IMR-90 (cell line): ENCODE data around the gene PHGDH. TPM values are rescaled to one million over a fixed set of nuclear protein-coding genes. Genes with fewer than 3 reads are reported as not detected.

ENCODE experiments used
- ATAC-seq: fragments of 200-7000 bp; cut with Tn5 transposase; 2 replicates; pipeline ENCODE4 v1.9.1; 2020; ENCODE audit warnings: low read depth, mild to moderate bottlenecking, moderate library complexity
- BruUV-seq: library from RNA; stranded (reverse); fragments of 400-500 nt; replicated peaks from 2 replicates; lab custom pipeline; 2021; lab: Mats Ljungman, UMichigan
- CTCF ChIA-PET: fragments of 300-600 bp; formaldehyde crosslinking; extraction: SDS; loops from one replicate; lab custom pipeline; 2021; ENCODE audit warnings: antibody characterized with exemption; lab: Yijun Ruan, JAX
- POLR2A ChIA-PET: fragments of 300-600 bp; sonication (Branson Sonifier 250); formaldehyde crosslinking; loops from one replicate; lab custom pipeline; 2022; ENCODE audit warnings: antibody characterized with exemption; ENCODE audit not compliant: unreplicated experiment; lab: Charles Lee
- DNase-seq: peaks from one replicate; pipeline ENCODE4 v3.0.0; 2013
- H2AFZ ChIP-seq: replicated peaks from 2 replicates; pipeline ENCODE3; 2013; ENCODE audit warnings: low read length, mild to moderate bottlenecking; ENCODE audit not compliant: poor library complexity
- H2AK5ac ChIP-seq: 2 replicates; pipeline ENCODE4 v1.6.1; 2013; ENCODE audit warnings: low read depth, low read length, inconsistent platforms
- H2AK9ac ChIP-seq: replicated peaks from 2 replicates; pipeline ENCODE3; 2013; ENCODE audit warnings: mild to moderate bottlenecking, low read depth, low read length, moderate library complexity; ENCODE audit not compliant: poor library complexity
- H2BK120ac ChIP-seq: 2 replicates; pipeline ENCODE4 v1.6.1; 2013; ENCODE audit warnings: low read depth, low read length, inconsistent platforms
- H2BK15ac ChIP-seq: 3 replicates; pipeline ENCODE4 v1.6.1; 2013; ENCODE audit warnings: low read depth, low read length, inconsistent platforms
- H2BK20ac ChIP-seq: 2 replicates; pipeline ENCODE4 v1.6.1; 2013; ENCODE audit warnings: low read depth, mild to moderate bottlenecking, inconsistent platforms, low read length, moderate library complexity
- H2BK5ac ChIP-seq: 2 replicates; pipeline ENCODE4 v1.6.1; 2013; ENCODE audit warnings: mild to moderate bottlenecking, low read depth, low read length, inconsistent platforms; ENCODE audit not compliant: poor library complexity, severe bottlenecking
- H3K14ac ChIP-seq: replicated peaks from 2 replicates; pipeline ENCODE4 v1.6.1; 2013; ENCODE audit warnings: low read depth, low read length, inconsistent platforms
- H3K18ac ChIP-seq: 2 replicates; pipeline ENCODE4 v1.6.1; 2013; ENCODE audit warnings: low read depth, low read length, control low read depth
- H3K23ac ChIP-seq: 2 replicates; pipeline ENCODE4 v1.6.1; 2013; ENCODE audit warnings: low read depth, low read length, inconsistent platforms
- H3K27ac ChIP-seq: 2 replicates; pipeline ENCODE4 v1.5.1; 2013; ENCODE audit warnings: mild to moderate bottlenecking, control low read depth, low read length; ENCODE audit not compliant: insufficient read depth
- H3K27me3 ChIP-seq: 2 replicates; pipeline ENCODE4 v1.6.1; 2013; ENCODE audit warnings: low read length; ENCODE audit not compliant: control insufficient read depth, insufficient read depth
- H3K36me3 ChIP-seq: 2 replicates; pipeline ENCODE4 v1.6.1; 2013; ENCODE audit warnings: low read length, mixed read lengths; ENCODE audit not compliant: control insufficient read depth, insufficient read depth
- H3K4ac ChIP-seq: 2 replicates; pipeline ENCODE4 v1.6.1; 2013; ENCODE audit warnings: low read depth, low read length, inconsistent platforms
- H3K4me1 ChIP-seq: 2 replicates; pipeline ENCODE4 v1.6.1; 2013; ENCODE audit warnings: low read length, mixed read lengths; ENCODE audit not compliant: control insufficient read depth, insufficient read depth
- H3K4me2 ChIP-seq: 2 replicates; pipeline ENCODE4 v1.6.1; 2013; ENCODE audit warnings: low read depth, mild to moderate bottlenecking, control low read depth, low read length, moderate library complexity
- H3K4me3 ChIP-seq: 2 replicates; pipeline ENCODE4 v1.5.1; 2013; ENCODE audit warnings: low read depth, mild to moderate bottlenecking, control low read depth, low read length, moderate library complexity; ENCODE audit not compliant: insufficient read depth
- H3K56ac ChIP-seq: 2 replicates; pipeline ENCODE4 v1.6.1; 2013; ENCODE audit warnings: low read length, inconsistent platforms; ENCODE audit not compliant: insufficient read depth; ENCODE audit errors: extremely low read depth
- H3K79me1 ChIP-seq, 2 experiments: 2 replicates each; pipeline ENCODE4 v1.6.1; 2013; ENCODE audit warnings: low read length in 2 of 2, inconsistent platforms in 1 of 2, low read depth in 1 of 2
- H3K9ac ChIP-seq: 2 replicates; pipeline ENCODE4 v1.6.1; 2013; ENCODE audit warnings: low read depth, low read length, control low read depth
- H3K9me1 ChIP-seq: 2 replicates; pipeline ENCODE4 v1.6.1; 2013; ENCODE audit warnings: low read length, inconsistent platforms; ENCODE audit not compliant: insufficient read depth
- H3K9me3 ChIP-seq: 2 replicates; pipeline ENCODE4 v1.6.1; 2013; ENCODE audit warnings: low read length; ENCODE audit not compliant: control insufficient read depth, insufficient read depth
- H4K20me1 ChIP-seq: 2 replicates; pipeline ENCODE4 v1.6.1; 2013; ENCODE audit warnings: low read length, inconsistent platforms; ENCODE audit not compliant: insufficient read depth
- H4K5ac ChIP-seq: 2 replicates; pipeline ENCODE4 v1.6.1; 2013; ENCODE audit warnings: mild to moderate bottlenecking, low read depth, low read length, control low read depth
- H4K8ac ChIP-seq, 2 experiments: 2 replicates each; pipeline ENCODE4 v1.6.1; 2013; ENCODE audit warnings: low read depth in 2 of 2, low read length in 2 of 2, control low read depth in 1 of 2, inconsistent platforms in 1 of 2
- H4K91ac ChIP-seq: 2 replicates; pipeline ENCODE4 v1.6.1; 2013; ENCODE audit warnings: low read depth, low read length, inconsistent platforms; ENCODE audit not compliant: insufficient read depth
- MAZ ChIP-seq: IDR thresholded peaks from 2 replicates; pipeline ENCODE4 v1.6.1; 2012; ENCODE audit warnings: low read depth, mild to moderate bottlenecking, low read length, improper control_type of control experiment, moderate library complexity, borderline replicate concordance
- NFE2L2 ChIP-seq: fragments of 150-350 bp; IDR thresholded peaks from 2 replicates; pipeline ENCODE4 v1.6.1; 2016; ENCODE audit warnings: low read depth, mild to moderate bottlenecking, low read length
- RFX5 ChIP-seq: IDR thresholded peaks from 2 replicates; pipeline ENCODE4 v1.8.0; 2012; ENCODE audit warnings: low read depth, mild to moderate bottlenecking, low read length, moderate library complexity
- WGBS, 2 experiments: methylation state at CpG; one replicate each; pipeline versions ENCODE4 v1.1.5 to v1.1.7; 2013; ENCODE audit warnings: missing lambda C conversion rate in 2 of 2; ENCODE audit not compliant: insufficient read length in 1 of 2; ENCODE audit errors: extremely low coverage in 2 of 2; 5-methylcytosine and 5-hydroxymethylcytosine counted together
- dilution Hi-C: fragments of 300-500 bp; cut with HindIII; formaldehyde crosslinking; loops from one replicate; pipeline ENCODE4 v1.14.3; 2018; ENCODE audit warnings: low sequenced_read_pairs; ENCODE audit not compliant: unreplicated experiment
- in situ Hi-C: fragments of 300-500 bp; cut with MboI; formaldehyde crosslinking; loops from 3 replicates; pipeline ENCODE4 v1.14.3; 2019; ENCODE audit warnings: low sequenced_read_pairs, inconsistent platforms, mixed read lengths
- intact Hi-C: fragments of 100-400 bp; cut with micrococcal nuclease; formaldehyde crosslinking; loops from 2 replicates; pipeline ENCODE4 v1.10.0; 2022
- polyA plus RNA-seq, 3 experiments: library from polyadenylated mRNA; depleted of rRNA; stranded (reverse); fragments of >200 nt; gene quantifications; 2 replicates each; pipeline ENCODE4 v1.2.3, GENCODE V29; 2012; ENCODE audit warnings: low replicate concordance in 1 of 3
- total RNA-seq: library from RNA; depleted of rRNA; stranded (reverse); fragments of >200 nt; gene quantifications from 2 replicates; pipeline ENCODE4 v1.2.3, GENCODE V29; 2012; rRNA removed
- TF ChIP-seq, protein P1 (sequence below): fragments of 150-350 bp; IDR thresholded peaks from 2 replicates; pipeline ENCODE4 v1.6.1; 2016; ENCODE audit warnings: low read depth, mild to moderate bottlenecking, low read length, moderate library complexity, borderline replicate concordance

The PHGDH gene
- total and polyA plus RNA-seq, 2 of the 4 experiments (the other 2 are of a cell fraction) = 87.9 to 331 TPM

DNA sequence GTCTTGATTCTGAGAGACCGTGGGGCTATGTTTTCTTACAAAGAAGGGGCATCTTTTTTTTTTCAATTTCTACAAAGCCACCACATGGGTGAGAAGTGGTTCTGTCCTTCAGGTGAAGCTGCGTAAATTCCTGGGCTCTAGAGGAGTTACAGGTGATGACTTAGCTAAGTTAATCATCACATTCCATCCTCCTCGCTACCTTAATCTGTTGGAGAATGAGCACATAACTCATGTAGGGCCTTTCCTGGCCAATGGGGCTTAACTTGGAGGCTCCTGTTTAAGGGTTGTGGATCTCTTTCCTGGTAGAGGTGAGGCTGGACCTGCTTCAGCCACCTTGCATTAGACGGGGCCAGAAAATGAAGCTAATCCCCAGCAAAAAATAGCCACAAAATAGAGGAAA lies 79.6 kb downstream of the PHGDH start:
- intact Hi-C loops = no loop called here
- WGBS, 2 experiments = no CpG with 5 or more reads among the region's 4 CpGs

More for the DNA sequence above, 79.6 kb downstream of the PHGDH start:
- Histone ChIP-seq H3K18ac (no peak overlapping the region), H4K5ac (no peak overlapping the region), H4K91ac (no peak overlapping the region), H3K14ac (no peak overlapping the region), H2BK15ac (no peak overlapping the region), H2AFZ (no peak overlapping the region), H2BK20ac (no peak overlapping the region), H4K8ac (no peak overlapping the region), H3K4ac (no peak overlapping the region), H3K36me3 (no peaks in the 10 kb centered on the region), H3K9me1 (peaks cover 7% of the 10 kb centered on the region; the same call in 1 of the 2 replicates), H3K9ac (no peak overlapping the region), H3K9me3 (no peaks in the 10 kb centered on the region), H3K4me1 (peaks cover 18% of the 10 kb centered on the region), H3K56ac (no peak overlapping the region), H2AK5ac (no peak overlapping the region), H3K23ac (no peak overlapping the region), H4K20me1 (peaks cover 6% of the 10 kb centered on the region; the same call in 1 of the 2 replicates), H3K27ac (no peak overlapping the region), H3K4me3 (no peak overlapping the region), H3K79me1 (no peaks in the 10 kb centered on the region), H2AK9ac (no peak overlapping the region), H3K4me2 (no peak overlapping the region), H2BK5ac (no peak overlapping the region), H3K27me3 (no peaks in the 10 kb centered on the region), H2BK120ac (no peak overlapping the region)
- dilution Hi-C loops (no loop called here), in situ Hi-C loops (no loop called here)
- ATAC-seq (no peak), DNase-seq (no peak)
- ChIA-PET CTCF (interaction anchor here (1.0 to 1.3 kb wide), 2 partner anchors 11 to 54 kb away, joined by 4 read pairs; no protein-coding TSS in a partner anchor), POLR2A (no interaction called here)
- TF ChIP-seq RFX5 (no peak), NFE2L2 (no peak), MAZ (no peak)
- TF ChIP-seq, protein P1, sequence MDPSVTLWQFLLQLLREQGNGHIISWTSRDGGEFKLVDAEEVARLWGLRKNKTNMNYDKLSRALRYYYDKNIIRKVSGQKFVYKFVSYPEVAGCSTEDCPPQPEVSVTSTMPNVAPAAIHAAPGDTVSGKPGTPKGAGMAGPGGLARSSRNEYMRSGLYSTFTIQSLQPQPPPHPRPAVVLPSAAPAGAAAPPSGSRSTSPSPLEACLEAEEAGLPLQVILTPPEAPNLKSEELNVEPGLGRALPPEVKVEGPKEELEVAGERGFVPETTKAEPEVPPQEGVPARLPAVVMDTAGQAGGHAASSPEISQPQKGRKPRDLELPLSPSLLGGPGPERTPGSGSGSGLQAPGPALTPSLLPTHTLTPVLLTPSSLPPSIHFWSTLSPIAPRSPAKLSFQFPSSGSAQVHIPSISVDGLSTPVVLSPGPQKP = no peak
- no TSS peak for BruUV-seq

Other genes with a start within 250 kb of the PHGDH start
- not detected in 2 replicates for gene HSD3B1, start 204.7 kb upstream of the PHGDH start, total RNA-seq
- gene HSD3B1, start 204.7 kb upstream of the PHGDH start, polyA plus RNA-seq (2012; rRNA removed) = not detected in 2 replicates
- 10.2 and 14.4 TPM in 2 replicates for gene ZNF697, start 63.7 kb upstream of the PHGDH start, total RNA-seq
- gene ZNF697, start 63.7 kb upstream of the PHGDH start, polyA plus RNA-seq (2012; rRNA removed) = 5.7 and 6.2 TPM in 2 replicates
- gene HMGCS2, start 57.0 kb downstream of the PHGDH start, total RNA-seq = not detected in 2 replicates
- not detected in 2 replicates for gene HMGCS2, start 57.0 kb downstream of the PHGDH start, polyA plus RNA-seq (2012; rRNA removed)
- gene REG4, start 99.5 kb downstream of the PHGDH start, total RNA-seq = not detected in 2 replicates
- not detected in 2 replicates for gene REG4, start 99.5 kb downstream of the PHGDH start, polyA plus RNA-seq (2012; rRNA removed)
- not detected in 2 replicates for gene ADAM30, start 184.6 kb downstream of the PHGDH start, total RNA-seq
- not detected in 2 replicates for gene ADAM30, start 184.6 kb downstream of the PHGDH start, polyA plus RNA-seq (2012; rRNA removed)